GM19099 (cell line): ENCODE results near the gene CBFB.

Experiments
- POLR2A ChIP-seq: IDR thresholded peaks from 3 replicates; pipeline ENCODE4 v1.6.1; 2011; ENCODE audit warnings: low read depth; ENCODE audit not compliant: insufficient read length; ENCODE audit errors: extremely low read depth

Gene CBFB

GRCh38 chr16:67013823-67014633, 14.9 kb upstream of the CBFB start:
- TF ChIP-seq POLR2A = no peak

- no peak for TF ChIP-seq POLR2A
These were observed 14.2 kb upstream of the CBFB start for GRCh38 chr16:67014634-67015312.

DNA sequence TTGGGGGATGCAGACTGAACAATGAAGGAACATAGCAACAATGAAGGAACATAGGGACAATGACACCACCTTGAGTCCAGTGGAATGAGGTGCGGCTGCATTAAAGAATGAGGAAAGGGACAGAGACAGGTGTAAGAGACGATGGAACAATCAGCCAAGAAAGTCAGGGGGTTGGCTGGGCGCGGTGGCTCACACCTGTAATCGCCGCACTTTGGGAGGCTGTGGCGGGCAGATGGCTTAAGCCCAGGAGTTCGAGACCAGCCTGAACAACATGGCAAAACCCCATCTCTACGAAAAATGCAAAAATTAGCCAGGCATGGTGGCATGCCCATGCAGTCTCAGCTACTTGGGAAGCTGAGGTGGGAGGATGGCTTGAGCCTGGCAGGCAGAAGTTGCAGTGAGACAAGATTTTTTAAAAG, 13.6 kb upstream of the CBFB start:
- TF ChIP-seq POLR2A = no peak

DNA sequence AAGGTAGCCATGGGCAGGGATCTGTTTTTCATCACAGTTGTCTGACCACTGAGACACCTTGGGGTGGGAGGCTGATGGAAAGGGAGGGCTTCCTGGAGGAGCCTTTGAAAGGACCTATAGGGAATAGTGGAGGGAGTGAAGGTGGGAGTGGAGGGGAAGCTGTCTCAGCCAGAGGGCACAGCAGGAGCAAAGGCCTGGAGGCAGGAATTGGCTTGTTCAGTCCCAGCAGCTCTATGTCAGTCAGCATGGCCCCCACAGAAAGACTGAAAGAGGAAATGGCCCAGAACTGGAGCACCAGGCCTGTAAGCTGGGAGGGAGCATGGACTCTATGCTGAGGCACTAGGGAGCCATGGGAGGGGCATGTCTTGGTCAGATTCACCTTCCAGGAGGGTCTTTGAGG, 12.8 kb upstream of the CBFB start:
- TF ChIP-seq POLR2A = no peak

- no peak for TF ChIP-seq POLR2A
These were observed 12.1 kb upstream of the CBFB start for GRCh38 chr16:67016681-67017420.

DNA sequence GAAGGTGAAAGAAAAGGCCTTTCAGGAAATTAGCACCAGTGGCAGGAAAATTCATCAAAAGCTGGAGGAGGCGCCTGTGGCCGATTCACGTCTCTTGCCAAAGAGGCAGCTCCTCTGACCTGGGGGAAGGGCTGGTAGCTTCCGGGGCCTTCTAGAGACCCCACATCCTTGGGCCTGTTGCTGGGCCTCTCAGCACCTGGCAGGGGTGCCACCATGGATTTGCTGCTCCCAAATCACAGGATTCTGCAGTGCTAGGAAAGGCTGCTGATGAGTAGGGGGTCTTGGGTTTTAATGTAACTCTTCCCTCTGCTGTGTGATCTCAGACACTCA, 11.6 kb upstream of the CBFB start:
- no peak for TF ChIP-seq POLR2A

DNA sequence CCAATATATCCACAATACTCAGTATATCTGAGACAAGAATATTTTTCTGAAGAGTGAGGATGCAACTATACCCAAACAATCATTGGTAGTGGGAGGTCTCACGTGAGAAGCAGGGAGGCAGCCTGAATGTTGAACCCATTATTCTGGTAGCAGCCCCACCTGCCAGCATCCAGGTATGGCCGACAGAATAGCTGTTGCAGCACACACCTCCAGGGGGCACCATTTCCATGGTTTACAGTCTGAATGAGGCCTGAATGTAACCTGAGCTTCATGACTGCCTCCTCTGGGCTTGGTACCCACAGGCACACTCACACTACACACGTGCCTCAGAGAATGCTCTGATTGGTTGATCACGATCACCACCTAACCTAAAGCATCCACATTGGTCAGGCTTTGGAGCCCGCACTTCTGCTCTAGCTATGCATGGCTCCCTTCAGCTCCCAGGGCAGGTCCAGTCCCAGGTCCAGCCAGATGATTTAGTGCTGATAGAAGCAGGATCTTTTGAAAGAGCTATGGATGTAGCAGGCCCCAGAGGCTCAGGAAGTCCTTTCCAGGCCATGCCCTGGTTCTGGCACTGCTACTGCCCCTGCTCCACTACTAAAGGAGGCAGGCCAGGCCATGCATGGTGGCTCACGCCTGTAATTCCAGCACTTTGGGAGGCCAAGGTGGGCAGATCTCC, 11.0 kb upstream of the CBFB start:
- TF ChIP-seq POLR2A = no peak

GRCh38 chr16:67019171-67019570, 9.8 kb upstream of the CBFB start:
- no peak for TF ChIP-seq POLR2A

DNA sequence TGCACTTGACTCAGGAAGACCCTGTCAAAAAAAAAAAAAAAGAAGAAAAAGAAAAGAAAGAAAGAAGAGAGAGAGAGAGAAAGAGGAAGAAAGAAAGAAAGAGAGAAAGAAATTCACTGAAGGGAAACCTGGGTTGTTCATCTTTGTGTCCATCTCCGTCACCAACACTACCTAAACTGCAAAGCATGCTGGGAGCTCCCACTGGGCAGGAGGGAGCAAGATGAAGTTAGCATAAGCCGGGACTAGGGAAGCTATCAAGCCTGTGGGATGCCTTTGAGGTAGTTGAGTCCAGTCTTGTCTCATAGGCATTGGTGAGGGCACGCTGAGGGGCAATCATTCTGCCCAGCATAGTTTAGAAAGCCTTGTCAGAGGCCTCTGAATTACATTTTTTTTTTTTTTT, 7.6 kb upstream of the CBFB start:
- no peak for TF ChIP-seq POLR2A

DNA sequence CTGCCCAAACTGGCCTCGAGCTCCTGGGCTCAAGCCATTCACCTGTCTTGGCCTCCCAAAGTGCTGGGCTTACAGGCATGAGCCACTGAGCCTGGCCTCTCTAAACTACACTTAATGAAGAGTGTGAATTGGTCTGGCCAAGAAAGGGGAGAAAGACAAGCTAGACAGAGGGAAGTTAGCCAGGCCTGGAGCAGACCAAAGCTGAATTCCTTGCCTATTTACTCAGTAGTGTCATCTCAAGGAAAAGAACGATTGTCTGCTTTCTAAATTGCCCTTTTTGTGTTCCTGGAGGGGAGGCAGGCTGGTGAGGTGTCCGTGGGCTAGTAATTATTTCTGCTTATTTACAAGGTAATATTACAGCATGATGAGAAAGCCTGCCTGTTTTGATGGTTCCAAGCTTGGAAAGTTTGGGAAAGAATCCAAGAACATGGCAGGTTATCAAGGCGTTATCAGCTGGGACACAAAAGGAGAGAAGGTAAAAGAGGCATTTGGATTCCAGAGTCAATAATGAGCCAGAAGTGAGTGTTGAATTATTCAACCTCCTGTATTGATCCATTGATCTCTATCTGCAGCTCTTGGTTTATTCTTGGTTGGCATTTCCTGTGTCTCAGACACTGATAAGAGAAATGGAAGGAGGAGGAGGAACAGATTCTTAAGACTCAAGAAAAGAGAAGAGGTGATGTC, 6.3 kb upstream of the CBFB start:
- no peak for TF ChIP-seq POLR2A

DNA sequence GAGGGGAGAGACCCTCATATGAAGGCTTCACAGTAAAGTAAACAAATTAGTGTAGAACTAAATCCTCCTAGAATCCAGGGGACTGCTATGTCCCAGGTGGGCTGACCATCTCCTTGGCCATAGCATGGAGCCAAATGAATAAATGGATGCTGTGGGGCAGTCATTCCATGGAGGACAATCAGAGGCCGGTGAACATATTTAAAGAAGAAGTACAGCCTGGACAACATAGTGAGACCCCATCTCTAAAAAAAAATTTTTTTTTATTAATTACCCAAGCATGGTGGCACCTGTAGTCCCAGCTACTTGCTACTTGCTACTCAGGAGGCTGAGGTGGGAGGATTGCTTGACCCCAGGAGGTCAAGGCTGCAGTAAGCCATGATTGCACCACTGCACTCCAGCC, 5.3 kb upstream of the CBFB start:
- no peak for TF ChIP-seq POLR2A

DNA sequence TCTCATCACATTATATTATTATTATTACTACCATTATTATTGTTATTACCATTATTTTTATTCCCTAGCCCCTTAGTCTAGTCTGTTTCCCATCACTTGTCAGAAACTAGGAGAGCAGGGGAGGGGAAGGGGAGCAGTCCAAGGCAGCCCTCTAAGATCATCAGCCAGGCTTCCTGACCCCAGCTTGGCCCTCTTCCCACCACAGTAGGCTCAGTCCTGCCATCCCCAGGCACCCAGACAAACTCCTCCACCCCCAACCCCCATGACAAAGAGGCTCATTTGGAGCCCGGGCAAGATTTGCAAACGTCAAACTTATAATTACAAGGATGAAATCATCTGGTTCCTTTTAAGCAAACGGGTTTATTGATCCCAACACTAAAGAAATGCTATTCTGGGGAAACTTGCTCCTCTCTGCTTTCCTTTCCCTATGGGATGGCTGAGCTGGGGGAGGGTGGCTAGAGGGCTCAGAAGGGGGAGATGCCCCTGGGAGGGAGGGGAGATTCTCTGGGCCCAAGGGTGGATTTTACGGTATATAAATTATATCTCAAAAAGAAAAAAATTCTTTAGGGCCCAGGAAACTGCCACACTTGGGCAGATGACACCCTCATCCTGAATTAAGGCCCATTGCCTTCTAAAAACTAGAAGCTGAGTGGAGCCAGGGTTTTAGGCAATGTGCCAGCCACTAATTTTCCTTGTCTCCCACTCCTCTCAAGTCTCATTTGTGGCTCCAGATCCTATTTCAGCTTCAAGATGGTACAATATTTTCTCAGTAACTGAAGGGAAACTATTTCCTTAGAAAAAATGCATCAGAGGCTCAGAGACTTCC, 4.4 kb upstream of the CBFB start:
- no peak for TF ChIP-seq POLR2A

- TF ChIP-seq POLR2A = no peak
These were observed 3.8 kb upstream of the CBFB start for GRCh38 chr16:67025210-67025550.

- TF ChIP-seq POLR2A = no peak
These were observed 2.4 kb upstream of the CBFB start for GRCh38 chr16:67026570-67026969.
